Activated gamma-delta T cell treated with anti-CD3 and anti-CD28 coated beads, Interleukin-2, amount 50 U/mL, for 16 hours (primary cell): ENCODE measurements around the gene TRMT112.

Experiments used
- DNase-seq: peaks from one replicate; pipeline ENCODE4 v3.0.0-alpha.2; 2020; ENCODE audit warnings: low read depth

Gene TRMT112

DNA sequence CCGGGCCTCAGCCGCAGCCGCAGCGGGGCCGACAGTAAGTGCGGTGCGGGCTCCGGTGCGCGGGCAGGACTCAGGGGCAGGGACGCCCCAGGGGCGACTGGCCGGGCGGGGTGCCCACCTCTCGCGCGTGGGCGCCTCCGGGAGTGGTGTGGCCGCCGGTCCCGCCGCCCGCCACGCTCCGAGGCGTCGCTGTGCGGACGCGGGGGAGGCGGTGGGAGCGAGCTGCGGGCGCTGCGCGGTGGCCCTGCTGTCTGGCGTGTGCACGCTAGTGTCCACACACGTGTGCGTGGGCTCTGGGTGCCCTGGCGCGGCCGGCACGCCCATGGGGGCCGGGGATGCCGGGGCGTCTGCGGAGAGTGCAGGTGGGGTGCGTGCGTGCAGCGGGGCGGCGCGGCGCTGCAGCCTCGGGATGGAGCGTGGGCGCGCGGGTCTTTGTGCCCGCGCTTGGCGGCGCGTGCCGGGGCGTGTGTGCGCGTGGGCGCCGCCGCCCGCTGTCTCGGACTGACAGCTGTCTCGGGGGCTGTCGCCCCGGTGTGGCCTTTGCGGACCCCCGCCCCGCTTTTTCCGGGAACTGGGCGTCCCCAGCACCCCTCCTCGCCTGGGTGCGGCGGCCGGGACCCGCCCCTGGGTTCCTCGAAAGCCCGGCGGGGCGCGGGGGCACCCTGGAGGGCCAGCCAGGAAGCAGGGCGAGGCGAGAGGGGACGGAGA, 25.5 kb downstream of the TRMT112 start:
- DNase-seq = no peak

DNA sequence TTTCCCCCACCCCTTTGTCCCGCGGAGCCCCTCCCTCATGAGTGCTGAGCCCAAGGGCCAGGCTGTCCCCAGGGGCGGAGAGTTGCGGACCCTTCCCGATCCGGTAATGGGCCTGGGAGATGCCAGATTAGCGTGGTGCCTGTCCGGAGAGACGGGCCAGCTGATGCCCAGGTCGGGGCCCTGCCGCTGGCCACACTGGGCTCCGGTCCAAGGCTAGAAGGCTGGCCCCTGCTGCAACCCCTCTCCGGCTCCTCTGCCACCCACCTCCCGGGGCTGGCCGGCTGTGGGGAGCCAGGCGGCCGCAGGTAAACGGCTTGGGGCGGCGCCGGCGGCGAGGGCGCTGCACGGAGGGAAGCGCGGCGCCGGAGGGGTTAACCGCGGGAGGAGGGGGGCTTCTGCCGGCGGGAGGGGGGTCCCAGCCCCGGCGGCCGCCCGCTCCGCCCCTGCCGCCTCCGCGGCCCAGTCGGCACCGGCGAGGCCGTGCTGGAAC, 26.1 kb downstream of the TRMT112 start, which contains the start of gene KCNK4:
TSS of gene KCNK4 (plus strand) at position 41 of the 490 bp plus-strand sequence. CDS start 1,717 bp downstream, outside the sequence.
- no peak for DNase-seq

DNA sequence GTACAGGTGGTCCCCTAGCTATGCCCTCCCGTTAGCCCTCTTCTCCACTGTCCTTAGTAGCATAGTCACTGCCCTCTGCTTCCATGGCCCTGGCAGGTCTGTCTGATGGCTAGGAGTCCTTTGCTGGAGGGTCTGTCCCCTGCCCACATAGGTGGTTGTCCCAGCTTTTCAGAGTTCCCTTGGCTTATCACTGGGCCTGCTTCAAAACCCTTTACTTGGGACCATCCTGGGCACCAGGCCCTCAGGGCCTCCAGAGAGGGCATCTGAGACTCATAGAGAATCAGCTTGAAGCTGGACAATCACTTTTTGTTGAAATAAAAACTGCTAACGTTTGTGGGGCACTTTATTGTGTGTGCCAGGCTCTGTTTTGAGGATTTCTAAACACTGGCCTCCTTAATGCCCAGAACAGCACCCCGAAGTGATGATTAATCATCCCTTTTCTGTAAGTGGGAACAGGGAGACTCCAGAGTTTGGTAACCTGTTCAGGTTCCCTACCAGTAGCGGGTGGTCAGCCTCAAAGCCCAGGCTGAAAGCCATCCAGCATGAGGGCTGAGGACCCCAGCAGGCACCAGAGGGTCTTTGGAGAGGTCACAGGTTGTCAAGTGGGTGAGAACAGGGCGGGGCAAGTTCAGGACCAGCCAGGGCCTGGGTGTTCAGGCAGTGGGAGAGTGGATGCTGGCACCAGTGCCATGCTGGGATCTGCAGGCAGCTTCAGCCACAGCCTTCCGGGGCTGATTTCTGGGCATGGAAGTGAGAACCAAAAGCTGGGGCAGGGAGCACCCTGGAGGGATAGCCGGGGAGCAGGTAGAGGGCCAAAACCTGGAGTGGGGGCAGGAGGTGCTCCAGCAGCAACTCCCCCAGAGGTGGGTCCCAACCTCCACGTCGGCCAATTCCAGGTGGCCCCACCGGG, 26.8 kb downstream of the TRMT112 start:
- no peak for DNase-seq

DNA sequence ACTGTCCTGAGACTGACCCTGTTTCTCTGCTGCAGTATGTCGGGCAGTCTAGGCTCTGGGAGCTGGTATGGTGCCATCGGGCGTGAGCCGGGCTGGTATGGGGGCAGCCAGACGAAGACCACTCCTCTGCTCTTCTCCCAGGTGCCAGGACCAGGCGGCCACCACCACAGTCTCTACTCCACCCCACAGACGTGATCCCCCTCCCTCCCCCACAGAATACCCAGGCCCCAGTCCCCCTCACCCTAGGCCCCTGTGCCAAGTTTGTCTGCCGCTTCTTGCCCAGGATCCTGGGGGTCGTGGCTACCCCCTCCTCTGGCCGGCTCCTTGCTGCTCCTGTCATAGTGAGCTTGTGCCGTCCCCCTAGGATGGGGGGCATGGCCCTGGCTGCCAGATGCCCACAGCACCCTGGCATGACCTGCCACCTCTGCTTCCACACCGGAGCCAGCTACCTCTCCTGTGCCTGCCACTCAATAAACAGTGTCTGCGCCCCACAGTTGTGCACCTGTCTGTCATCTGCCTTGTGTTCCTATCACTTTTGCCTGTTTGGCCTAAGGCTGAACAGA, 28.3 kb downstream of the TRMT112 start:
- no peak for DNase-seq

GRCh38 chr11:64288353-64288750, 29.0 kb downstream of the TRMT112 start:
- DNase-seq = no peak

GRCh38 chr11:64287676-64288352, 29.5 kb downstream of the TRMT112 start:
- DNase-seq = no peak

DNA sequence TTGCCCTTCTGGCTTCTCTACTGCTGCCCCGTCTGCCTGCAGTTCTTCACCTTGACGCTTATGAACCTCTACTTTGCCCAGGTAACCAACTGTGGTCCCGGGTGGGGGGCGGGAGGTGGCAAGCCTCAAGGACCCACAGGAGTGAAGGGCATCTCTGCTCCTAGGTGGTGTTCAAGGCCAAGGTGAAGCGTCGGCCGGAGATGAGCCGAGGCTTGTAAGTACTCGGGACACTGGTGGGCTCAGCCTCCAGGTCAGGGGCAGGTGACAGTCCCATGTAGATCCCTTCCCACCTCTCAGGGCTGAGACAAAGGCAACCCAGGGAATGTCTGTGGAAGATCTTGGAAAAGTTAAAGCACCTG, 30.6 kb downstream of the TRMT112 start:
- no peak for DNase-seq

DNA sequence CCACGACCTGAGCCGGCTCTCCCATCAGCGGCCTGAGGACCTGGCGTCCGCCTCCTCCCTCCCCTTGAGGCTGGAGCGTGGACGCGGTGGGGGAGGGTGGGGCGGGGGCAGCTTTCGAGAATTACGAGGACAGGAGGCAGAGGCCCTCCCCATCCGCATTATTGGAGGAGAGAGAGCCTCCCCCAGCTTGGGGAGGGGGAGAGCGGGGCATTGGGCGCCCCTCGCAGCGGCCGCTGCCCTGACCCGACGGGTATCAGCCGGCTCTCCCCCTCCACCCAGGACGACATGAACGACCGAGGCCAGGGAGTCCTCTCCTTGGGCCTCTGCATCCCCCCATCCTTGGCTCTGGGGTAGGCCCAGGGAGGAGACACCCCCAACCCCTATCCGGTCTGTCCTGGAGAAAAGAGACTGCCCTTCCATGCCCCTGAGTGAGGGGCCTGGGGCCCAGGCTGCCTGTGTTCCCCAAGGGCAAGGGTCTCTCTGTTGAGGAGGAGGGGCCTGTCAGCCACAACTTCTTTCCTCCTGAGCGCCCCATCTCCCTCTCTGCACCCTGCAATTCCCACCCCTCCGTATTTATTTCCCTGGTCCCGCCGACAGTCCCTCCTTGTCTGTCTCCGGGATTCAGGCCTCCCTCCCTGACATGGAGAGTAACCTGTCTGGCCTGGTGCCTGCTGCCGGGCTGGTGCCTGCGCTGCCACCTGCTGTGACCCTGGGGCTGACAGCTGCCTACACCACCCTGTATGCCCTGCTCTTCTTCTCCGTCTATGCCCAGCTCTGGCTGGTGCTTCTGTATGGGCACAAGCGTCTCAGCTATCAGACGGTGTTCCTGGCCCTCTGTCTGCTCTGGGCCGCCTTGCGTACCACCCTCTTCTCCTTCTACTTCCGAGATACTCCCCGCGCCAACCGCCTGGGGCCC, 31.2 kb downstream of the TRMT112 start:
- no peak for DNase-seq

DNA sequence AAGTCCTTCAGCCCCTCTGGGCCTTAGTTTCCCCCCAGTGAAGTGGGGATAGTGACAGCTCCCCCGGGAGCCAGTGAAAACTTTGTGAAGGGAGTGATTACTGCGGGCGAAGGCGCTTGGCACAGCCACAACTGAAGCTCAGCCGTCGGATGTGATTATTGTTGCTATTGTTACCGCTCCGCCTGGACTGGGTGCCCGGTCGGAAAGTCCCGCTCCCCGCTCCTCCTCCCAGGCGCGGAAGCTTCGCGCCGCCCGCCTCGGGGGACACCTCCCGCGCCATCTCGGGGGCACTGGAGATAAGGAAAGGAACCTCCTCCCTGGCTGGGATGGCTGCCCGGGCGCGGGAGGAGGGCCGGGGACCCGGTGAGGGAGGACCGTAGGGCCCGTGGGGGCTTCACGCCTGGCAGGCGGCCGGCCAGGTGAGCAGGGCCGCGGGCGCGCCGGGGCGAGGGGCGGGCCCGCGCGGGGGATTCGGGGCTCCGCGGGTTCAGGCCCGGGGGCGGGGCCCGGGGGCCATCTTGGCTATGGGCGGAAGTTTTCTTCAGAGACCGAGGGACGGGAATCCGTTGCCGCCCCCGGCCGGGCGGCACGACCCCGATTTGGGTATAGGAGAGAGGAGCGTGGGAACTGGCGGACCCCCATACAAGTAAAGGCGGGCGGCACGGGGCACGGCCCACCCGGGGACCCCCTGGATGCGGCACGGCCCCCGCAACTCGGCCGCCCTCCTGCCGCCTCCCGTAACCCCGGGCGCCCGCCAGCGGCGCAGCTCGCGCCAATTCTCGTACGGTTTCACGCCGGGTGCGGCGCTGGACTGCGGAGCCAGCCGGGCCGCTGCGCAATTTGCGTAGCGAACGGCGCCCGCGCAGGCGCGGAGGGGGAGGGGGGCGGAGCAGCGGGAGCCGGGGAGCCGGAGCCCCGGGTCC, 32.1 kb downstream of the TRMT112 start, which contains the start of gene GPR137:
TSS of gene GPR137 (plus strand) at position 887 of the 923 bp plus-strand sequence. CDS start 677 bp downstream, outside the sequence.
- DNase-seq = peak; percentile 89

DNA sequence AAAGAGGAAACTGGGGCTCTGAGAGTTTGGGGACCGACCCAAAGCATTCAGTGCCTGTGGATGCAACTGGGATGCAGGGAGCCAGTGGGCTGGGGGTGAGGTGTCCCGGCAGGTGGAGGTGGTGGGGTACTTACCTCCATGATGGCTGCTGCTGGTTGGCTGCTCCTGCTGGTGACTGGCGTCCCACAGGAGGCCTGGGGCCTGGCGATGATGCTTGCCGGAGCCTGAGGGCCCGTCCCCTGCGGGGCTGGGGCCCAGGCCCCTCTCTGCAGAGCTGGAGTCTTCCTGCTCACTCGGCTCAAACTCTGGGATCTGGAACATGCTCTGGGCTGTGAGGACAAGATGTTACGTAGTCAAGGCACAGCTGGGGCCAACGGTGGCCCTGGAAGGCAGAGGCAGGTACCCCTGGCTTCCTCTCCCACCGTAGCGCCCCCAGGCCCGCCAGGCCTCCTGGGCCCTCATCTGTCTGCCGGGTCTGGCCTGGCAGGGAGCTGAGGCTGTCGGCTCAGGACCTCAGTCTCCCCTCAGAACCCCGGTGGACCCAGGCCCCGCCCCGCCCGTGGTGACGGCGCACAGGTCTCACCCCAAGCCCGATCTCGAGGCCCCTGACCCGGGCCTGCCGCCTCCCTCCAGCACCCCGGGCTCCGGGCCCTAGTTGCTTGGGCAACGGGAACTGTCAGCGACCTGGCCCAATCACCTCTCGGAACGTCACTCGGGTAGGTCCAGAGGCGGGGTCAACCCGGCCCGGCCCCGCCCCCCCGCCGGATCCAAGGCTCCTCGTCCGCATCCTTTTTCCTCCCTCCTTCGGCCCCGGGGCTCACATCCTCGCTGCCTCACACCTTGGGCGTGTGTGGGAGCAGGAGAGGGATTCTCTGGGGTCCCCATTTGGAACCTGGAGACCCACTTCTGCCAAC, 33.1 kb downstream of the TRMT112 start, which contains the start of gene BAD:
TSS of gene BAD (minus strand) at position 618 of the 914 bp plus-strand sequence. CDS start at position 321, 297 bp downstream.
- DNase-seq = peak; percentile 89

DNA sequence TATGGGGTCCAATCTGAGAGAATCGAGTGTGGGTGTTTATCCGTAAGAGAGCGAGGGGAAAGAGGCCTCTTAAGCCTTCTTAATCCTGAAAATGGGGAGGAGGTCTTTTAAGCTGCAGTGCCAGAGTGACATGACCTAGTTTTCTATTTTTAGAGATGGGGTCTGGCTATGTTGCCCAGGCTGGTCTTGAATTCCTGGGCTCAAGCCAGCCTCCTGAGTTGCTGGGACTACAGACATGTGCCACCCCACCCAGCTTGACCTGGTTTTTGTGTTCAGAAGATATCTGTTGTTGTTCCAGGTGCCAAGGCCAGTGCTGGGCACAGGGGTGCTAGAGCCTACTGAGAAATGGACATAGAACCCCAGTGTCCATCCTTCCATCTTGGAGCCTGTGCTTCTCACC, 34.3 kb downstream of the TRMT112 start:
- no peak for DNase-seq

DNA sequence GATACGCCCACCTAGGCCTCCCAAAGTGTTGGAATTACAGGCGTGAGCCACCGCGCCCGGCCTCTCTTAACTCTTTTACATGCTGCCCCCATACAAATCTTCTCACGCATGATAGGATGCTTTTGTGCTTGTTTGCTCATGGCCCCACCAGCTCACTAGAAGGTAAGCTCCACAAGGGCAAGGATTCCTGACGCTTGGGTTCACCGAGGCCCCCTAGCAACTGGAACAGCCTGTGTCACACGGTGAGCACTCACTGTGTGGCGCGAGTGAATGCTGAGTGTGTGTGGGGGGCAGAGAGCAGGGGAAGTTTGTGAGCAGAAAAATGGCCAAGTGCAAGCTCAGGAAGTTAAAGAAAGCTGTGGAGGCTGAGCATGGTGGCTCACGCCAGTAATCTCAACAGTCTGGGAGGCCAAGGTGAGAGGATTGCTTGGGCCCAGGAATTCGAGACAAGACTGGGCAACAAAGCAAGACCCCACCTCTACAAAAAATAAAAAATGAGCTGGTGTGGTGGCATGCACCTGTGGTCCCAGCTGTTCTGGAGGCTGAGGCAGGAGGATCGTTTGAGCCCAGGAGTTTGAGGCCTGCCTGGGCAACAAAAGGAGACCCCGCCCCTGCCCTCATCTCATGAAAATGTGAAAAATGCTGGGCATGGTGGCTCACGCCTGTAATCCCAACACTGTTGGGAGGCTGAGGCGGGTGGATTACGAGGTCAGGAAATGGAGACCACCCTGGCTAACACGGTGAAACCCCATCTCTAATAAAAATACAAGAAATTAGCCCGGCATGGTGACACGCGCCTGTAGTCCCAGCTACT, 35.2 kb downstream of the TRMT112 start:
- DNase-seq = no peak

DNA sequence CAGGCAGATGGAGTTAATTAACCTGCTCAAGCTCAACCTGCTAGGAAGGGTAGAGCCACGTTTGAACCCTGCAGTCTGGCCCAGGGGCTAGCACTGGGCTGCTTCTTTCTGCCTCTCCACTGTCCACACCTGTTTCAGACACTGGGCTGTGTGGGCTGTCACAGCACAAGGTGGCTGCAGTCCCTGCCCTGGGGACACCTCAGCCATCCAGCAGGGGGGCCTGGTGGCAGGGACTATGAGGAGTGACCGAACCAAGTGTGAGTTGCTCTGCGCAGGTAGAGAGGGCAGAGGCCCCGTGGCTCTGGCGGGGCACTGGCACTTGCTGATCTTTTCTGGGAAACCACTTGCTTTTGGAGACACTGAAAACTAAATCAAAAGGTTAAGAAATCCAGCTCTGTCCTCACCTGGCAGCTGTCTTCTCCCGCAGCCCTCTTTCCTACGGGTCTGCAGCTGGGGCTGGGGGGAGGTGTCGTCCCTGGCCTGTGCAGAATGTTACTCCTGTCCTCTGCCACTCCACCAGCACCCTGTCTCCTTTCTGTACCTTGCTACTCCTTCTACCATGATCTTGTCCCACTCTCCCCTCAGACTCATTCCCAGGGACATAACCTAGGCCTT, 38.7 kb downstream of the TRMT112 start:
- no peak for DNase-seq

GRCh38 chr11:64276653-64277431, 40.5 kb downstream of the TRMT112 start:
- no peak for DNase-seq

- no peak for DNase-seq
Observed at GRCh38 chr11:64275841-64276240, 41.5 kb downstream of the TRMT112 start.

GRCh38 chr11:64275031-64275800, 42.1 kb downstream of the TRMT112 start:
- DNase-seq = no peak
